Measurements from ENCODE around the gene TNK2.

TNK2 gene

GRCh38 chr3:195868336-195868865 is 40.0 kb downstream of the TNK2 start:
- no peak overlapping the region for H2BK12ac ChIP-seq (ENCODE audit: low read length)

DNA sequence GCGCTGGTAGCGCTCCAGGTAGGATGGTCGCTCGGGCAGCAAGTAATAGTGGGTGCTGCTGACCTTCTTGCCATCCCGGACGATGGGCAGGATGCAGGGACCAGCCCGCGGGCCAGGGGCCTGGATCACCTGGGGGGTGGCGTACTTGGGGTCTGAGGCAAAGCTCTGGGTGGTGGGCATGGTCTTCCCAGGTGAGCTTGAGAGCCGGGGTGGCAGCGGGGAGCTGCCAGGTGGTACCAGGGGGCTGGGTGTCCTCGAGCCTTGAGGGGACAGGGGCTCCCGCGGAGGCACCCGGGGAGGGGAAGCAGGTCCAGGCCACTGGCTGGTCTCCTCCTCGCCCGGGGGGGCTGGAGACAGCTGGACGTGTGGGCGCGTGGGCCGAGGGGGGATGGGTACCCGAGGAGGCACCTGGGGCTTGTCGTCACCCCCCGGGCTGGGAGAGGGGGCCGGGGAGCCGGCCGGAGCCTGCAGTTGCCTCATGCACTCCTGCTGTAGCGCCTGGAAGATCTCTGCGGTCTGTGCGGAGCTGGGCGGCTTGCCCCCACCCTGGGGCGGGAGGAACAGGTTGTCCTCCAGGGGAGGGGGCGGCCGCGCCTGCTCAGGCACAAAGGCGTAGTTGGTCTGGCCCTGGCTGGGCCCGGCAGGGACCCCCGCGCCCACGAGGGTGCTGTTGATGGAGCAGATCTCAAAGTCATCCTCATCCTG is 40.6 kb downstream of the TNK2 start:
- H4K91ac ChIP-seq (ENCODE audit: low read depth, low read length, poor library complexity): no peak overlapping the region
- peak overlapping the region; percentile 43 for H3K23ac ChIP-seq (ENCODE audit: low read depth, low read length, poor library complexity)
- H3K4me2 ChIP-seq (ENCODE audit: insufficient read depth, low read length, poor library complexity, severe bottlenecking): no peak overlapping the region
- H3K4me3 ChIP-seq (ENCODE audit: low read length in 2 of 2): no peak overlapping the region
- peak overlapping the region; percentile 4 for H3K9ac ChIP-seq (ENCODE audit: low read depth, low read length, poor library complexity)
- DNase-seq (ENCODE audit: low spot score): no peak
- H3K9me3 ChIP-seq (replicated peaks in 1 of 2; ENCODE audit: control insufficient read depth in 2 of 2, insufficient read depth in 1 of 2, low read depth in 1 of 2, low read length in 2 of 2): no peaks in the 10 kb centered on the region
- no peak overlapping the region for H3K27ac ChIP-seq (replicated peaks; ENCODE audit: low read length)
- peaks cover 10 to 18% of the 10 kb centered on the region in 2 donors for H3K36me3 ChIP-seq (replicated peaks in 1 of 2; ENCODE audit: control insufficient read depth in 2 of 2, insufficient read depth in 2 of 2, low read length in 2 of 2)
- peaks cover 5% of the 10 kb centered on the region for H3K79me1 ChIP-seq (ENCODE audit: low read depth, low read length)
- H2BK12ac ChIP-seq (ENCODE audit: low read length): no peak overlapping the region
- H3K18ac ChIP-seq (ENCODE audit: low read length): no peak overlapping the region
- H3K4me1 ChIP-seq (ENCODE audit: control insufficient read depth in 2 of 2, insufficient read depth in 1 of 2, low read depth in 1 of 2, low read length in 2 of 2): peaks cover 0 to 2% of the 10 kb centered on the region in 2 donors
- no CpG with 5 or more reads among the region's 40 CpGs for WGBS, 2 donors (ENCODE audit: extremely low coverage in 2 of 2, insufficient read length in 2 of 2, insufficient replicate concordance in 1 of 2)
- H2BK5ac ChIP-seq (ENCODE audit: low read length): no peak overlapping the region
- no peak overlapping the region for H2BK120ac ChIP-seq (ENCODE audit: low read depth, low read length)
- H2AK5ac ChIP-seq (ENCODE audit: low read depth, low read length): no peak overlapping the region
- H4K8ac ChIP-seq (ENCODE audit: low read depth, low read length): peak overlapping the region; percentile 82
- H2AFZ ChIP-seq (ENCODE audit: low read length): no peak overlapping the region
- H3K27me3 ChIP-seq (ENCODE audit: control insufficient read depth in 3 of 3, insufficient read depth in 3 of 3, low read depth in 1 of 3, low read length in 3 of 3): no peaks in the 10 kb centered on the region
- H3K4ac ChIP-seq (ENCODE audit: low read length): no peak overlapping the region
- no peak overlapping the region for H2BK15ac ChIP-seq (ENCODE audit: low read length)
- H3K14ac ChIP-seq (ENCODE audit: low read length): no peak overlapping the region

More at GRCh38 chr3:195868336-195868865, 40.0 kb downstream of the TNK2 start:
- no peak overlapping the region for H3K18ac ChIP-seq (ENCODE audit: low read length)
- no peak overlapping the region for H3K27ac ChIP-seq (replicated peaks; ENCODE audit: low read length)
- H3K4me1 ChIP-seq (ENCODE audit: control insufficient read depth in 2 of 2, insufficient read depth in 1 of 2, low read depth in 1 of 2, low read length in 2 of 2): no peaks in the 10 kb centered on the region
- H2BK120ac ChIP-seq (ENCODE audit: low read depth, low read length): no peak overlapping the region
- no peak overlapping the region for H2AK5ac ChIP-seq (ENCODE audit: low read depth, low read length)
- peaks cover 5% of the 10 kb centered on the region for H3K79me1 ChIP-seq (ENCODE audit: low read depth, low read length)
- H3K9ac ChIP-seq (ENCODE audit: low read depth, low read length, poor library complexity): peak overlapping the region; percentile 4
- peak overlapping the region in 1 of 2 donors; percentile 1 for H3K4me3 ChIP-seq (ENCODE audit: low read length in 2 of 2)
- H2AFZ ChIP-seq (ENCODE audit: low read length): no peak overlapping the region
- H3K14ac ChIP-seq (ENCODE audit: low read length): peak overlapping the region; percentile 71
- H3K23ac ChIP-seq (ENCODE audit: low read depth, low read length, poor library complexity): peak overlapping the region; percentile 43
- H4K91ac ChIP-seq (ENCODE audit: low read depth, low read length, poor library complexity): no peak overlapping the region
- H3K4me2 ChIP-seq (ENCODE audit: insufficient read depth, low read length, poor library complexity, severe bottlenecking): no peak overlapping the region
- no peak overlapping the region for H2BK15ac ChIP-seq (ENCODE audit: low read length)
- peak overlapping the region; percentile 82 for H4K8ac ChIP-seq (ENCODE audit: low read depth, low read length)
- peak overlapping the region; percentile 24 for H2BK5ac ChIP-seq (ENCODE audit: low read length)
- no peak for DNase-seq (ENCODE audit: low spot score)
- WGBS, 2 donors (ENCODE audit: extremely low coverage in 2 of 2, insufficient read length in 2 of 2, insufficient replicate concordance in 1 of 2): no CpG with 5 or more reads among the region's 39 CpGs
- H3K4ac ChIP-seq (ENCODE audit: low read length): no peak overlapping the region
- peaks cover 10 to 18% of the 10 kb centered on the region in 2 donors for H3K36me3 ChIP-seq (replicated peaks in 1 of 2; ENCODE audit: control insufficient read depth in 2 of 2, insufficient read depth in 2 of 2, low read length in 2 of 2)
- H3K27me3 ChIP-seq (ENCODE audit: control insufficient read depth in 3 of 3, insufficient read depth in 3 of 3, low read depth in 1 of 3, low read length in 3 of 3): no peaks in the 10 kb centered on the region
- no peaks in the 10 kb centered on the region for H3K9me3 ChIP-seq (replicated peaks in 1 of 2; ENCODE audit: control insufficient read depth in 2 of 2, insufficient read depth in 1 of 2, low read depth in 1 of 2, low read length in 2 of 2)

DNA sequence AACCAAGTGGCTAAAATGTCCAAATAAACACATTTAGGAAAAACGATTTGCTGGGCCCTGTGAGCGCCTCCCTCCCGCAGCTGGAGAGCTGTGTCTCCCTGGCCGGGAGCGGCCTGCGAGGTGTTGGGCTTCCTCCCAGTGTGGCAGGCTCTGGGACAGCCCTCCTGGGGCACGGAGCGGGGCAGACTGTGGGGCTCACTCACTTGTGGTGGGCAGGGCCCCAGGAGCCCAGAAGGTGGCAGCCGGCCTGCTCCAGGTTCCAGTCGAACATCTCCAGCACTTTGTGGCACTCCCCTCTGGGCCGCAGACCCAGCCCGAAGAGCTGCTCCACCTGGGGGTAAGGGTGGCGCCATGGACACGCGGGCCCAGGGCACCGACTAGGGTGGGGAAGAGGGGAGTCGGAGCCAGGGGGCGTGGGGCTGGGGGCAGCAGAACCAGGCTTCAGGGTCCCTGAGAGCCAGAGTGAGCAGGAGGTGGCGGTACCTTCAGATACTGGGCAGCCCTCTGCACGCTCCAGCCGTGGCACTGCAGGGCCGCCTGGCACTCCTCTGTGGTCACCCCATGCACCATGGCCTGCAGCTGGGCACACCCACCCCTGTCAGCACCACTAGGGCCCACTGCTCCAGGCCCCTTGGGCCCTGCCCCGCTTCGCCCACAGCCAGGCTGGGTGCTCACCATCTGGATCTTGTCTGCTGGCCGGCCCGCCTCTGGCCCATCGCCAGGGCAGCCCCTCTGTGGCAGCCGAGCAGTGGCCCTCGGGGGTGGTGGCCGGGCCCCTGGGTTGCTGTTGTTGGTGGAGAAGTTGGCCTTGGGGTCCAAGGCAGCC is 41.5 kb downstream of the TNK2 start:
- Histone ChIP-seq H3K18ac (ENCODE audit: low read length) (no peak overlapping the region), H4K91ac (ENCODE audit: low read depth, low read length, poor library complexity) (no peak overlapping the region), H3K36me3 (replicated peaks in 1 of 2; ENCODE audit: control insufficient read depth in 2 of 2, insufficient read depth in 2 of 2, low read length in 2 of 2) (peaks cover 10 to 11% of the 10 kb centered on the region in 2 donors), H3K4me1 (ENCODE audit: control insufficient read depth in 2 of 2, insufficient read depth in 1 of 2, low read depth in 1 of 2, low read length in 2 of 2) (peaks cover 0 to 6% of the 10 kb centered on the region in 2 donors), H2BK5ac (ENCODE audit: low read length) (no peak overlapping the region), H3K9ac (ENCODE audit: low read depth, low read length, poor library complexity) (no peak overlapping the region), H3K23ac (ENCODE audit: low read depth, low read length, poor library complexity) (peak overlapping the region; percentile 57), H2AFZ (ENCODE audit: low read length) (no peak overlapping the region), H3K27ac (replicated peaks; ENCODE audit: low read length) (no peak overlapping the region), H3K4me3 (ENCODE audit: low read length in 2 of 2) (no peak overlapping the region), H3K4ac (ENCODE audit: low read length) (no peak overlapping the region), H3K27me3 (ENCODE audit: control insufficient read depth in 3 of 3, insufficient read depth in 3 of 3, low read depth in 1 of 3, low read length in 3 of 3) (no peaks in the 10 kb centered on the region), H2BK12ac (ENCODE audit: low read length) (no peak overlapping the region), H2BK120ac (ENCODE audit: low read depth, low read length) (no peak overlapping the region), H3K79me1 (ENCODE audit: low read depth, low read length) (peaks cover 5% of the 10 kb centered on the region), H2BK15ac (ENCODE audit: low read length) (no peak overlapping the region), H3K4me2 (ENCODE audit: insufficient read depth, low read length, poor library complexity, severe bottlenecking) (no peak overlapping the region), H4K8ac (ENCODE audit: low read depth, low read length) (peak overlapping the region; percentile 3), H2AK5ac (ENCODE audit: low read depth, low read length) (no peak overlapping the region), H3K9me3 (replicated peaks in 1 of 2; ENCODE audit: control insufficient read depth in 2 of 2, insufficient read depth in 1 of 2, low read depth in 1 of 2, low read length in 2 of 2) (no peaks in the 10 kb centered on the region), H3K14ac (ENCODE audit: low read length) (no peak overlapping the region)
- DNase-seq (ENCODE audit: low spot score): no peak
- WGBS, 2 donors (ENCODE audit: extremely low coverage in 2 of 2, insufficient read length in 2 of 2, insufficient replicate concordance in 1 of 2): no CpG with 5 or more reads among the region's 30 CpGs

GRCh38 chr3:195865752-195866151 is 42.6 kb downstream of the TNK2 start:
- Histone ChIP-seq H4K8ac (ENCODE audit: low read depth, low read length) (no peak overlapping the region), H3K9ac (ENCODE audit: low read depth, low read length, poor library complexity) (no peak overlapping the region), H2AFZ (ENCODE audit: low read length) (no peak overlapping the region), H3K4ac (ENCODE audit: low read length) (no peak overlapping the region), H3K4me2 (ENCODE audit: insufficient read depth, low read length, poor library complexity, severe bottlenecking) (no peak overlapping the region), H2BK120ac (ENCODE audit: low read depth, low read length) (no peak overlapping the region), H2AK5ac (ENCODE audit: low read depth, low read length) (no peak overlapping the region), H2BK12ac (ENCODE audit: low read length) (no peak overlapping the region), H3K9me3 (replicated peaks in 1 of 2; ENCODE audit: control insufficient read depth in 2 of 2, insufficient read depth in 1 of 2, low read depth in 1 of 2, low read length in 2 of 2) (no peaks in the 10 kb centered on the region), H3K79me1 (ENCODE audit: low read depth, low read length) (peaks cover 5% of the 10 kb centered on the region), H3K27ac (replicated peaks; ENCODE audit: low read length) (no peak overlapping the region), H3K4me1 (ENCODE audit: control insufficient read depth in 2 of 2, insufficient read depth in 1 of 2, low read depth in 1 of 2, low read length in 2 of 2) (peaks cover 0 to 6% of the 10 kb centered on the region in 2 donors), H2BK15ac (ENCODE audit: low read length) (no peak overlapping the region), H3K27me3 (ENCODE audit: control insufficient read depth in 3 of 3, insufficient read depth in 3 of 3, low read depth in 1 of 3, low read length in 3 of 3) (no peaks in the 10 kb centered on the region), H3K4me3 (ENCODE audit: low read length in 2 of 2) (peak overlapping the region in 1 of 2 donors; percentile 30), H3K18ac (ENCODE audit: low read length) (no peak overlapping the region), H4K91ac (ENCODE audit: low read depth, low read length, poor library complexity) (no peak overlapping the region), H3K14ac (ENCODE audit: low read length) (no peak overlapping the region), H3K36me3 (replicated peaks in 1 of 2; ENCODE audit: control insufficient read depth in 2 of 2, insufficient read depth in 2 of 2, low read length in 2 of 2) (peaks cover 4 to 8% of the 10 kb centered on the region in 2 donors), H3K23ac (ENCODE audit: low read depth, low read length, poor library complexity) (peak overlapping the region; percentile 17), H2BK5ac (ENCODE audit: low read length) (no peak overlapping the region)
- WGBS, 2 donors (ENCODE audit: extremely low coverage in 2 of 2, insufficient read length in 2 of 2, insufficient replicate concordance in 1 of 2): no CpG with 5 or more reads among the region's 15 CpGs
- no peak for DNase-seq (ENCODE audit: low spot score)
